Bladder microvascular endothelial cell (primary cell): ENCODE data around the gene HEXA. TPM values are rescaled to one million over a fixed set of nuclear protein-coding genes. Genes with fewer than 3 reads are reported as not detected.

Experiments used
- total RNA-seq: library from RNA; depleted of rRNA; stranded (reverse); fragments of >200 nt; gene quantifications from 2 replicates; pipeline ENCODE4 v1.2.3, GENCODE V29; 2014

The HEXA gene
- total RNA-seq: 57.5 and 90.6 TPM in 2 replicates

GRCh38 chr15:72375846-72376581, at the start of gene HEXA:
Gene HEXA, minus strand, starts transcription at chr15:72376014. Its CDS starts 42 bp downstream, at chr15:72375972.

GRCh38 chr15:72397796-72398588, 22.2 kb upstream of the HEXA start, which contains the start of gene TMEM202:
Gene TMEM202, plus strand, starts transcription at chr15:72398305. Its CDS starts 22 bp downstream, at chr15:72398327.

GRCh38 chr15:72319985-72320671, 55.7 kb downstream of the HEXA start, which contains the start of gene CELF6:
Gene CELF6, minus strand, starts transcription at chr15:72320157. Its CDS starts 283 bp downstream, at chr15:72319874.

Other genes with a start within 250 kb of the HEXA start
- 0.16 and 0.19 TPM in 2 replicates for gene GRAMD2A, start 178.2 kb downstream of the HEXA start, total RNA-seq
- gene PKM, start 144.8 kb downstream of the HEXA start, total RNA-seq: 820 and 1,418 TPM in 2 replicates
- gene PARP6, start 103.5 kb downstream of the HEXA start, total RNA-seq: 7.8 and 21.5 TPM in 2 replicates
- 0.06 TPM in 1 of 2 replicates, not detected in the other for gene CELF6, start 55.9 kb downstream of the HEXA start, total RNA-seq
- gene TMEM202, start 22.3 kb upstream of the HEXA start, total RNA-seq: not detected in 2 replicates
- gene ARIH1, start 98.3 kb upstream of the HEXA start, total RNA-seq: 13.8 and 112 TPM in 2 replicates